K562 (cell line): ENCODE data around the gene CMTM4. TPM values are rescaled to one million over a fixed set of nuclear protein-coding genes. Genes with fewer than 3 reads are reported as not detected.

Experiments used
- ATAC-seq: fragments of 200-7000 bp; cut with Tn5 transposase; 3 replicates; pipeline ENCODE4 v1.9.1; 2020; ENCODE audit warnings: moderate library complexity
- BruUV-seq: library from RNA; stranded (reverse); fragments of 400-500 nt; replicated peaks from 2 replicates; lab custom pipeline; 2021; lab: Mats Ljungman, UMichigan
- CTCF ChIA-PET: fragments of 300-600 bp; formaldehyde crosslinking; extraction: SDS; loops from one replicate; lab custom pipeline; 2021; ENCODE audit warnings: low intra/inter-chr PET ratio; lab: Yijun Ruan, JAX
- POLR2A ChIA-PET: fragments of 300-600, 350-650 bp; sonication (Branson Sonifier 250); formaldehyde crosslinking; extraction: SDS; loops from one replicate; lab custom pipeline; 2021; ENCODE audit warnings: antibody characterized with exemption, inconsistent platforms; lab: Yijun Ruan, JAX
- DNase-seq, 4 experiments: peaks; one replicate each; pipeline versions ENCODE4 v3.0.0 to v3.0.0-alpha.2; 2011 to 2018; ENCODE audit warnings: low spot score in 3 of 4, mixed read lengths in 3 of 4; ENCODE audit errors: extremely low read depth in 1 of 4
- FAIRE-seq: peaks from 2 replicates; lab custom pipeline; 2011; peaks lifted over from hg19 to GRCh38; lab: Jason Lieb, UNC
- H2AFZ ChIP-seq: 2 replicates; pipeline ENCODE4 v1.6.0; 2011; ENCODE audit warnings: low read depth, low read length, control low read depth, inconsistent platforms
- H3K27ac ChIP-seq: fragments of 200-600 bp; 3 replicates; pipeline ENCODE4 v1.8.0; 2011; ENCODE audit warnings: low read depth, mild to moderate bottlenecking, control low read depth, inconsistent platforms, low read length, moderate library complexity, mixed read lengths; ENCODE audit errors: extremely low read depth
- H3K27me3 ChIP-seq, 2 experiments: fragments of 300-600 bp in 1 of 2; 2 replicates in 1 of 2; 3 replicates in 1 of 2; pipeline versions ENCODE4 v1.6.0 to v1.8.0; 2011; ENCODE audit warnings: inconsistent platforms in 2 of 2, low read length in 2 of 2, mild to moderate bottlenecking in 1 of 2, mixed read lengths in 1 of 2, moderate library complexity in 1 of 2; ENCODE audit not compliant: control insufficient read depth in 2 of 2, insufficient read depth in 2 of 2
- H3K36me3 ChIP-seq: fragments of 300-600 bp; 3 replicates; pipeline ENCODE4 v1.8.0; 2011; ENCODE audit warnings: mild to moderate bottlenecking, low read length, inconsistent platforms; ENCODE audit not compliant: control insufficient read depth, insufficient read depth
- H3K4me1 ChIP-seq, 2 experiments: fragments of 200-600 bp in 1 of 2; replicated peaks in 1 of 2; 2 replicates in 1 of 2; 3 replicates in 1 of 2; pipeline versions ENCODE4 v1.5.1 to v1.8.0; 2011; ENCODE audit warnings: inconsistent platforms in 2 of 2, low read length in 2 of 2, mild to moderate bottlenecking in 1 of 2, mixed read lengths in 1 of 2, moderate library complexity in 1 of 2; ENCODE audit not compliant: control insufficient read depth in 2 of 2, insufficient read depth in 2 of 2
- H3K4me2 ChIP-seq: 2 replicates; pipeline ENCODE4 v1.6.1; 2011; ENCODE audit warnings: low read length, control low read depth, inconsistent platforms, mixed read lengths; ENCODE audit not compliant: insufficient read depth
- H3K4me3 ChIP-seq: fragments of 200-600 bp; sonication (generic), shearing (Covaris generic); 2 replicates; pipeline ENCODE4 v1.5.1; 2016; ENCODE audit warnings: control low read depth, inconsistent platforms
- H3K79me2 ChIP-seq: fragments of 200-600 bp; 3 replicates; pipeline ENCODE4 v1.8.0; 2011; ENCODE audit warnings: low read length, inconsistent platforms; ENCODE audit not compliant: control insufficient read depth, insufficient read depth
- H3K9ac ChIP-seq, 2 experiments: 2 replicates each; pipeline versions ENCODE4 v1.6.0 to v1.6.1; 2011; ENCODE audit warnings: low read depth in 2 of 2, low read length in 2 of 2, control low read depth in 1 of 2, inconsistent platforms in 1 of 2, mild to moderate bottlenecking in 1 of 2, mixed read lengths in 1 of 2; ENCODE audit not compliant: insufficient read depth in 1 of 2
- H3K9me1 ChIP-seq: one replicate; pipeline ENCODE4 v1.6.0; 2011; ENCODE audit warnings: inconsistent platforms, mild to moderate bottlenecking, low read length, moderate library complexity; ENCODE audit not compliant: control insufficient read depth, insufficient read depth
- H3K9me3 ChIP-seq: replicated peaks from 2 replicates; pipeline ENCODE4 v1.5.1; 2011; ENCODE audit warnings: low read depth, low read length, inconsistent platforms; ENCODE audit not compliant: control insufficient read depth, insufficient read depth
- H4K20me1 ChIP-seq: replicated peaks from 2 replicates; pipeline ENCODE4 v1.6.1; 2011; ENCODE audit warnings: low read length, inconsistent platforms, mixed read lengths; ENCODE audit not compliant: control insufficient read depth, insufficient read depth
- CAMTA2 ChIP-seq: fragments of 250-450 bp; sonication (Bioruptor Pico); conservative IDR thresholded peaks from 2 replicates; pipeline ENCODE4 v1.5.1; 2022
- CTCFL ChIP-seq: IDR thresholded peaks from 2 replicates; pipeline ENCODE4 v1.6.1; 2011; ENCODE audit warnings: borderline replicate concordance, low read depth, mild to moderate bottlenecking, moderate library complexity, low read length; ENCODE audit not compliant: insufficient read depth, poor library complexity, severe bottlenecking
- EGR1 ChIP-seq: fragments of 450-650 bp; conservative IDR thresholded peaks from 2 replicates; pipeline ENCODE4 v1.6.1; 2017; ENCODE audit warnings: mild to moderate bottlenecking
- FOXA3 ChIP-seq, 2 experiments: fragments of 450-650 bp in 1 of 2; sonication (generic) in 1 of 2; formaldehyde crosslinking; IDR thresholded peaks in 1 of 2; conservative IDR thresholded peaks in 1 of 2; 2 replicates each; pipeline versions ENCODE4 v1.4.0 to v1.8.0; 2020 to 2022; ENCODE audit warnings: mild to moderate bottlenecking in 2 of 2, missing genetic modification reagents in 1 of 2
- GABPB2 ChIP-seq: fragments of 250-450 bp; sonication (Bioruptor Pico); conservative IDR thresholded peaks from 2 replicates; pipeline ENCODE4 v1.5.1; 2021; ENCODE audit warnings: mild to moderate bottlenecking
- NFE2L1 ChIP-seq: fragments of 450-650 bp; IDR thresholded peaks from 2 replicates; pipeline ENCODE4 v1.6.1; 2016; ENCODE audit warnings: missing genetic modification characterization, low read depth, mild to moderate bottlenecking, missing compliant biosample characterization, moderate library complexity, borderline replicate concordance
- RFX7 ChIP-seq: fragments of 250-450 bp; sonication (Bioruptor Pico); IDR thresholded peaks from 2 replicates; pipeline ENCODE4 v1.5.1; 2021; ENCODE audit warnings: mild to moderate bottlenecking
- SAFB ChIP-seq: fragments of 200-400 bp; formaldehyde crosslinking; IDR thresholded peaks from 2 replicates; pipeline ENCODE4 v1.6.1; 2017; ENCODE audit warnings: low read depth, low read length, borderline replicate concordance
- TAF15 ChIP-seq: fragments of 200-400 bp; formaldehyde crosslinking; IDR thresholded peaks from 2 replicates; pipeline ENCODE4 v1.6.1; 2017; ENCODE audit warnings: mild to moderate bottlenecking, low read depth, low read length, moderate library complexity
- THAP7 ChIP-seq: fragments of 250-450 bp; sonication (Bioruptor Pico); IDR thresholded peaks from 2 replicates; pipeline ENCODE4 v1.5.0; 2021
- WGBS: fragments of 100-300 bp; shearing (Covaris generic); methylation state at CpG from one replicate; pipeline ENCODE4 v1.1.6; 2016; ENCODE audit warnings: low coverage, mixed read lengths; ENCODE audit not compliant: insufficient coverage; ENCODE audit errors: missing lambda C conversion rate; 5-methylcytosine and 5-hydroxymethylcytosine counted together
- in situ Hi-C: fragments of 300-500 bp; cut with MboI; formaldehyde crosslinking; loops from 4 replicates; pipeline ENCODE4 v1.15.0; 2018; ENCODE audit warnings: inconsistent platforms, mixed read lengths
- intact Hi-C: fragments of 100-400 bp; cut with micrococcal nuclease; formaldehyde crosslinking; loops from 2 replicates; pipeline ENCODE4 v1.14.2; 2022
- polyA plus RNA-seq, 8 experiments: library from polyadenylated mRNA; depleted of rRNA in 4 of 8; stranded (reverse) in 5 of 8; unstranded in 3 of 8; fragments of >200 nt; fragmentation: Nextera tagmentation in 2 of 8; fragmentation: Illumina TruSeq in 1 of 8; extraction: Ambion mirVana in 2 of 8; extraction: Trizol in 1 of 8; gene quantifications; 2 replicates each; pipeline versions ENCODE4 v1.2.1 to v1.2.3, GENCODE V29; 2011 to 2014; ENCODE audit warnings: inconsistent platforms in 1 of 8, missing spikeins in 1 of 8
- total RNA-seq, 7 experiments: library from RNA; depleted of rRNA in 6 of 7; stranded (reverse); fragments of >200 nt in 6 of 7; fragmentation: Illumina TruSeq in 2 of 7; extraction: Trizol in 2 of 7; gene quantifications; 2 replicates each; pipeline versions ENCODE4 v1.2.1 to v1.2.3, GENCODE V29; 2011 to 2021; ENCODE audit warnings: low replicate concordance in 1 of 7

CMTM4 gene
- total and polyA plus RNA-seq, 9 of the 15 experiments (the other 6 are each of a cell fraction or from before 2014, with no cell fraction given) = 2.0 to 21.3 (median 12.5) TPM

- no peak for FAIRE-seq
- Histone ChIP-seq H3K36me3 (no peaks in the 10 kb centered on the region), H3K27me3 (no peaks in the 10 kb centered on the region), H3K9ac (no peak overlapping the region), H3K79me2 (peaks cover 6% of the 10 kb centered on the region; the same call in 2 of the 3 replicates), H3K4me3 (no peak overlapping the region), H3K4me2 (no peak overlapping the region), H4K20me1 (peaks cover 3% of the 10 kb centered on the region; the same call in 1 of the 2 replicates), H3K27ac (no peak overlapping the region), H2AFZ (no peak overlapping the region), H3K4me1 (peaks cover 0 to 7% of the 10 kb centered on the region in 2 experiments; a peak in 3 of 5 replicates), H3K9me3 (no peaks in the 10 kb centered on the region), H3K9me1 (no peaks in the 10 kb centered on the region)
- ATAC-seq = no peak
- DNase-seq = no peak
- intact Hi-C loops (no loop called here), in situ Hi-C loops (no loop called here)
- no TSS peak for BruUV-seq
- CTCF ChIA-PET = no interaction called here
- POLR2A ChIA-PET = interaction anchor here (0.8 kb wide), 1 partner anchor 43 kb away, joined by 3 read pairs; no protein-coding TSS in a partner anchor
- no peak for TF ChIP-seq CTCFL
- TF ChIP-seq RFX7 (CRISPR knock-in tag) = no peak
- no peak for TF ChIP-seq SAFB
- no peak for TF ChIP-seq THAP7 (CRISPR knock-in tag)
- no peak for TF ChIP-seq TAF15
- no peak for TF ChIP-seq CAMTA2 (CRISPR knock-in tag)
- TF ChIP-seq FOXA3 (CRISPR knock-in tag; conservative IDR thresholded peaks at IDR 0.05 in 1 of 2, IDR thresholded peaks at IDR 0.05 in 1 of 2) = no peak
- no peak for TF ChIP-seq GABPB2 (CRISPR knock-in tag)
- TF ChIP-seq EGR1 = no peak
- TF ChIP-seq NFE2L1 = no peak
- WGBS = 53% methylated on average over 7 of the region's 7 CpGs
Measured at GRCh38 chr16:66652661-66653360, 43.7 kb downstream of the CMTM4 start.
